Ramos (cell line): ENCODE measurements around the gene INHBC.
"Not testable (repeated sequence)": the region's sequence is repeated elsewhere in the genome, so short reads cannot be mapped to it uniquely, and the experiment has no call there.

Experiments
- in situ Hi-C: fragments of 300-500 bp; cut with MboI; formaldehyde crosslinking; loops from one replicate; pipeline ENCODE4 v1.14.3; 2022; ENCODE audit warnings: low sequenced_read_pairs; ENCODE audit not compliant: unreplicated experiment

Gene INHBC

GRCh38 chr12:57477710-57478681 lies 43.4 kb downstream of the INHBC start:
- in situ Hi-C loops: no loop called here

GRCh38 chr12:57479043-57479375 lies 44.4 kb downstream of the INHBC start:
- in situ Hi-C loops: no loop called here

- in situ Hi-C loops: no loop called here
Observed at GRCh38 chr12:57479376-57480115, 45.0 kb downstream of the INHBC start, which contains the start of gene ARHGAP9. TSS of gene ARHGAP9 (minus strand) at chr12:57479866. CDS start at chr12:57479406, 460 bp downstream.

- in situ Hi-C loops: no loop called here
Observed at GRCh38 chr12:57481671-57482070, 47.1 kb downstream of the INHBC start.

GRCh38 chr12:57483466-57483865 lies 48.9 kb downstream of the INHBC start:
- in situ Hi-C loops: no loop called here

- in situ Hi-C loops: no loop called here
Observed at GRCh38 chr12:57485695-57486094, 51.1 kb downstream of the INHBC start.

- in situ Hi-C loops: no loop called here
Observed at GRCh38 chr12:57487055-57487596, 52.5 kb downstream of the INHBC start.

- in situ Hi-C loops: no loop called here
Observed at GRCh38 chr12:57487597-57488401, 53.2 kb downstream of the INHBC start, which contains the start of gene MARS1. TSS of gene MARS1 (plus strand) at chr12:57488068. CDS start at chr12:57488091, 23 bp downstream.

- in situ Hi-C loops: no loop called here
Observed at GRCh38 chr12:57488402-57489156, 54.0 kb downstream of the INHBC start.

GRCh38 chr12:57489157-57489641 lies 54.6 kb downstream of the INHBC start:
- in situ Hi-C loops: no loop called here

GRCh38 chr12:57490126-57490525 lies 55.5 kb downstream of the INHBC start:
- in situ Hi-C loops: no loop called here

GRCh38 chr12:57491393-57492280 lies 57.1 kb downstream of the INHBC start:
- in situ Hi-C loops: no loop called here

- in situ Hi-C loops: not testable (repeated sequence)
Observed at GRCh38 chr12:57495051-57495701, 60.6 kb downstream of the INHBC start.

GRCh38 chr12:57496822-57497221 lies 62.2 kb downstream of the INHBC start:
- in situ Hi-C loops: no loop called here

- in situ Hi-C loops: no loop called here
Observed at GRCh38 chr12:57497223-57498131, 62.9 kb downstream of the INHBC start.

GRCh38 chr12:57498132-57498502 lies 63.5 kb downstream of the INHBC start:
- in situ Hi-C loops: no loop called here

- in situ Hi-C loops: no loop called here
Observed at GRCh38 chr12:57498571-57498970, 64.0 kb downstream of the INHBC start.
